Measurements from ENCODE around the gene ADGRB3. TPM values are rescaled to one million over a fixed set of nuclear protein-coding genes. Genes with fewer than 3 reads are reported as not detected.
"Not testable (repeated sequence)": the region's sequence is repeated elsewhere in the genome, so short reads cannot be mapped to it uniquely, and the experiment has no call there.

The ADGRB3 gene
- total RNA-seq, 1 donor from 2014 or later = 2.4 TPM

DNA sequence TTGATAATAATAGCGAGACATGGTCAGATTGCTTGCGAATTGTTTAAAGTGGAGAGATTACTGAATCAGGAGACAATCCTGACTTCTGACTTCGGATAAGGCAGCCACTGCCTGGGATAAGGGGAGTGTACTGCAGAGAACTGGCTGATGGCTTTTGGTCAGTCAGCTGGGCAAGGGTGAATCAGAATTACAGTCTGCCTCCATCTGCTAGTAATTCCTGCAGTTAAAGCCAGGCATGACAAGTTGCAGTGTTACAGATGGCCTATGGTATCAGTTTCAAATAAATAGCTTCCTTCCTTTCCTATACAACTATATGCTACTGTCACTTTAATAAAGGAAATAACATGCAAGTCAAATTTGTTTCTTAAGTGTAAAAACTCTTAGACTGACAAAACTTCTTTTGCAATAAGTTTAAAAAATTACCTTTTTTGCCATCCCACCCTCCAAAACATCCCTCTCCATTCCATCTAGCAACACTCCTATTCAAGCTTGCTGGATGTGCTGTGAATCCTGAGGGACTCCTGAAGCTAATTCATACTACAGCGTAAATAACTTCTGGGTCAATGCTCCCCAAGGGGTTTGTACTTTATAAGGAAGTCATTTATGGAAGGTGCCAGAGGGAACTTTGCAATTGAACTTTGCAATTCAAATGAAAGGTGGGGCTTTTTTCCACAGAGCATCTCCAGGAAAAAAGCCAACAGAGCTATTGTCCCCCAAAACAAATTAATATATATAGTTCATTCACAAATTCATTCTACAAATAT, 245.2 kb downstream of the ADGRB3 start:
- Mint-ChIP-seq H3K4me1 (ENCODE audit: unreplicated experiment) (no peaks in the 10 kb centered on the region), H3K36me3 (ENCODE audit: low read depth, unreplicated experiment) (no peaks in the 10 kb centered on the region), H3K27me3 (ENCODE audit: unreplicated experiment) (no peaks in the 10 kb centered on the region), H3K4me3 (ENCODE audit: unreplicated experiment) (no peak overlapping the region), H3K9me3 (ENCODE audit: unreplicated experiment) (no peaks in the 10 kb centered on the region), H3K27ac (ENCODE audit: unreplicated experiment) (no peak overlapping the region)
- DNase-seq (ENCODE audit: low spot score) = no peak
- no peak for TF ChIP-seq CTCF (IDR thresholded peaks at IDR 0.05; ENCODE audit: unreplicated experiment)

- not testable (repeated sequence) for H3K36me3 Mint-ChIP-seq (ENCODE audit: low read depth, unreplicated experiment); H3K4me3 Mint-ChIP-seq (ENCODE audit: unreplicated experiment); H3K4me1 Mint-ChIP-seq (ENCODE audit: unreplicated experiment); H3K27me3 Mint-ChIP-seq (ENCODE audit: unreplicated experiment); DNase-seq (ENCODE audit: low spot score); H3K27ac Mint-ChIP-seq (ENCODE audit: unreplicated experiment); H3K9me3 Mint-ChIP-seq (ENCODE audit: unreplicated experiment)
Measured at GRCh38 chr6:68883325-68883724, 248.2 kb downstream of the ADGRB3 start.

GRCh38 chr6:68891419-68891818, 256.3 kb downstream of the ADGRB3 start:
- Mint-ChIP-seq H3K9me3 (ENCODE audit: unreplicated experiment) (no peaks in the 10 kb centered on the region), H3K27me3 (ENCODE audit: unreplicated experiment) (peaks cover 1% of the 10 kb centered on the region), H3K4me1 (ENCODE audit: unreplicated experiment) (no peaks in the 10 kb centered on the region), H3K27ac (ENCODE audit: unreplicated experiment) (no peak overlapping the region), H3K4me3 (ENCODE audit: unreplicated experiment) (no peak overlapping the region), H3K36me3 (ENCODE audit: low read depth, unreplicated experiment) (no peaks in the 10 kb centered on the region)
- TF ChIP-seq CTCF (IDR thresholded peaks at IDR 0.05; ENCODE audit: unreplicated experiment) = no peak
- no peak for DNase-seq (ENCODE audit: low spot score)

GRCh38 chr6:68892452-68892851, 257.4 kb downstream of the ADGRB3 start:
- Mint-ChIP-seq H3K9me3 (ENCODE audit: unreplicated experiment) (no peaks in the 10 kb centered on the region), H3K27ac (ENCODE audit: unreplicated experiment) (no peak overlapping the region), H3K27me3 (ENCODE audit: unreplicated experiment) (peaks cover 1% of the 10 kb centered on the region), H3K36me3 (ENCODE audit: low read depth, unreplicated experiment) (no peaks in the 10 kb centered on the region), H3K4me1 (ENCODE audit: unreplicated experiment) (no peaks in the 10 kb centered on the region), H3K4me3 (ENCODE audit: unreplicated experiment) (no peak overlapping the region)
- no peak for DNase-seq (ENCODE audit: low spot score)
- TF ChIP-seq CTCF (IDR thresholded peaks at IDR 0.05; ENCODE audit: unreplicated experiment) = no peak

- H3K9me3 Mint-ChIP-seq (ENCODE audit: unreplicated experiment) = no peaks in the 10 kb centered on the region
- no peaks in the 10 kb centered on the region for H3K4me1 Mint-ChIP-seq (ENCODE audit: unreplicated experiment)
- no peak overlapping the region for H3K4me3 Mint-ChIP-seq (ENCODE audit: unreplicated experiment)
- TF ChIP-seq CTCF (IDR thresholded peaks at IDR 0.05; ENCODE audit: unreplicated experiment) = no peak
- H3K27ac Mint-ChIP-seq (ENCODE audit: unreplicated experiment) = no peak overlapping the region
- H3K36me3 Mint-ChIP-seq (ENCODE audit: low read depth, unreplicated experiment) = no peaks in the 10 kb centered on the region
- no peak for DNase-seq (ENCODE audit: low spot score)
- no peaks in the 10 kb centered on the region for H3K27me3 Mint-ChIP-seq (ENCODE audit: unreplicated experiment)
Measured at GRCh38 chr6:68895929-68896328, 260.8 kb downstream of the ADGRB3 start.
